ENCODE measurements around the gene NKD1.

Gene NKD1

GRCh38 chr16:50657241-50657640 is 109.0 kb downstream of the NKD1 start:
- DNase-seq: no peak

- DNase-seq: no peak
These were observed 111.6 kb downstream of the NKD1 start for GRCh38 chr16:50659806-50660205.

- DNase-seq: no peak
These were observed 114.2 kb downstream of the NKD1 start for GRCh38 chr16:50662306-50662940.

GRCh38 chr16:50664270-50664669 is 116.1 kb downstream of the NKD1 start:
- no peak for DNase-seq

GRCh38 chr16:50665128-50665878 is 117.1 kb downstream of the NKD1 start:
- DNase-seq: peak; percentile 89

- no peak for DNase-seq
These were observed 118.7 kb downstream of the NKD1 start for GRCh38 chr16:50666658-50667496.

- DNase-seq: no peak
These were observed 119.5 kb downstream of the NKD1 start for GRCh38 chr16:50667497-50668367.

GRCh38 chr16:50668368-50669008 is 120.3 kb downstream of the NKD1 start:
- no peak for DNase-seq

- DNase-seq: no peak
These were observed 121.5 kb downstream of the NKD1 start for GRCh38 chr16:50669741-50670140.

GRCh38 chr16:50670476-50670875 is 122.3 kb downstream of the NKD1 start:
- no peak for DNase-seq

GRCh38 chr16:50671644-50672260 is 123.6 kb downstream of the NKD1 start:
- DNase-seq: no peak

- DNase-seq: no peak
These were observed 125.5 kb downstream of the NKD1 start for GRCh38 chr16:50673496-50674275.

- DNase-seq: no peak
These were observed 126.6 kb downstream of the NKD1 start for GRCh38 chr16:50674831-50675230.

GRCh38 chr16:50675686-50676610 is 127.8 kb downstream of the NKD1 start:
- no peak for DNase-seq

GRCh38 chr16:50676684-50677225 is 128.6 kb downstream of the NKD1 start:
- no peak for DNase-seq

- DNase-seq: no peak
These were observed 129.2 kb downstream of the NKD1 start for GRCh38 chr16:50677351-50677750.

- no peak for DNase-seq
These were observed 130.3 kb downstream of the NKD1 start for GRCh38 chr16:50678531-50678930.

GRCh38 chr16:50679266-50679665 is 131.1 kb downstream of the NKD1 start:
- DNase-seq: no peak

Measured in retina (tissue), 1 donor.